ENCODE results near the gene INSIG2. TPM values are rescaled to one million over a fixed set of nuclear protein-coding genes. Genes with fewer than 3 reads are reported as not detected.

INSIG2 gene
- polyA plus RNA-seq, 1 of the 3 experiments (the other 2 are of a cell fraction): 8.7 TPM

GRCh38 chr2:118094503-118094902 lies 6.2 kb downstream of the INSIG2 start:
- Histone ChIP-seq H4K20me1 (ENCODE audit: insufficient read depth) (peaks cover 7% of the 10 kb centered on the region; the same call in 1 of the 2 replicates), H3K9me2 (no peaks in the 10 kb centered on the region), H3K4me1 (ENCODE audit: control insufficient read depth in 1 of 2, insufficient read depth in 2 of 2, low read depth in 1 of 2, low read length in 1 of 2) (peaks cover 0 to 16% of the 10 kb centered on the region in 2 experiments; a peak in 2 of 4 replicates), H3K36me3 (replicated peaks in 1 of 2; ENCODE audit: control insufficient read depth in 1 of 2, insufficient read depth in 2 of 2, low read length in 1 of 2) (peaks cover 4 to 12% of the 10 kb centered on the region in 2 experiments), H3F3A (replicated peaks; ENCODE audit: insufficient read depth) (no peaks in the 10 kb centered on the region), H3K79me2 (ENCODE audit: insufficient read depth) (peaks cover 33% of the 10 kb centered on the region), H3K27me3 (ENCODE audit: insufficient read depth) (no peaks in the 10 kb centered on the region), H2AFZ (ENCODE audit: low read depth) (no peak overlapping the region), H3K27ac (ENCODE audit: low read depth in 2 of 2, low read length in 1 of 2) (no peak overlapping the region), H3K9me3 (no peaks in the 10 kb centered on the region), H3K4me2 (no peak overlapping the region), H3K4me3 (ENCODE audit: low read depth in 2 of 2, low read length in 1 of 2) (no peak overlapping the region), H3K9ac (no peak overlapping the region)
- DNase-seq: no peak
- TF ChIP-seq USF1 (IDR thresholded peaks at IDR 0.05; ENCODE audit: borderline replicate concordance, low read depth): no peak
- no peak for TF ChIP-seq RAD21 (IDR thresholded peaks at IDR 0.05; ENCODE audit: low read length)
- TF ChIP-seq CHD2 (IDR thresholded peaks at IDR 0.05; ENCODE audit: low read length, partially characterized antibody): no peak
- TF ChIP-seq CTCF (IDR thresholded peaks at IDR 0.05): no peak
- no peak for TF ChIP-seq SMC3 (IDR thresholded peaks at IDR 0.05; ENCODE audit: low read depth, low read length)
- no peak for TF ChIP-seq MEF2A (IDR thresholded peaks at IDR 0.05; ENCODE audit: borderline replicate concordance, low read depth)
- no peak for TF ChIP-seq RFX5 (IDR thresholded peaks at IDR 0.05; ENCODE audit: low read length)
- TF ChIP-seq MXI1 (IDR thresholded peaks at IDR 0.05; ENCODE audit: low read depth, low read length): no peak
- no peak for TF ChIP-seq NRF1 (IDR thresholded peaks at IDR 0.05; ENCODE audit: low read depth, low read length)
- no peak for TF ChIP-seq MAX (IDR thresholded peaks at IDR 0.05; ENCODE audit: low read depth)
- no peak for TF ChIP-seq ELF1 (IDR thresholded peaks at IDR 0.05)
- TF ChIP-seq ZBTB33 (IDR thresholded peaks at IDR 0.05; ENCODE audit: borderline replicate concordance, low read depth): no peak
- no peak for TF ChIP-seq RXRA (IDR thresholded peaks at IDR 0.05; ENCODE audit: borderline replicate concordance, low read depth)
- WGBS (ENCODE audit: low lambda C conversion rate): 84% methylated on average over 2 of the region's 2 CpGs
- POLR2A ChIA-PET: no interaction called here
- CTCF ChIA-PET: no interaction called here

- peaks cover 24% of the 10 kb centered on the region for H3K79me2 ChIP-seq (ENCODE audit: insufficient read depth)
- no peak overlapping the region for H3K4me3 ChIP-seq (ENCODE audit: low read depth in 2 of 2, low read length in 1 of 2)
- peaks cover 4% of the 10 kb centered on the region; the same call in 1 of the 2 replicates for H4K20me1 ChIP-seq (ENCODE audit: insufficient read depth)
- H3K4me2 ChIP-seq: no peak overlapping the region
- H3K9ac ChIP-seq: no peak overlapping the region
- no peaks in the 10 kb centered on the region for H3K27me3 ChIP-seq (ENCODE audit: insufficient read depth)
- POLR2A ChIA-PET: no interaction called here
- H3K4me1 ChIP-seq (ENCODE audit: control insufficient read depth in 1 of 2, insufficient read depth in 2 of 2, low read depth in 1 of 2, low read length in 1 of 2): peaks cover 0 to 6% of the 10 kb centered on the region in 2 experiments; a peak in 2 of 4 replicates
- DNase-seq: peak; percentile 14
- no peak for TF ChIP-seq REST (IDR thresholded peaks at IDR 0.05; ENCODE audit: low read depth, low read length)
- TF ChIP-seq MEF2A (IDR thresholded peaks at IDR 0.05; ENCODE audit: borderline replicate concordance, low read depth): no peak
- no peak for TF ChIP-seq GABPA (IDR thresholded peaks at IDR 0.05; ENCODE audit: low read depth)
- no peak for TF ChIP-seq ZBTB33 (IDR thresholded peaks at IDR 0.05; ENCODE audit: borderline replicate concordance, low read depth)
- no peak for TF ChIP-seq MAX (IDR thresholded peaks at IDR 0.05; ENCODE audit: low read depth)
- no peak for TF ChIP-seq SMC3 (IDR thresholded peaks at IDR 0.05; ENCODE audit: low read depth, low read length)
- CTCF ChIA-PET: interaction anchor here (0.7 kb wide), 1 partner anchor 33 kb away, joined by 3 read pairs; no protein-coding TSS in a partner anchor
- H3K36me3 ChIP-seq (replicated peaks in 1 of 2; ENCODE audit: control insufficient read depth in 1 of 2, insufficient read depth in 2 of 2, low read length in 1 of 2): peaks cover 4 to 16% of the 10 kb centered on the region in 2 experiments
- no peaks in the 10 kb centered on the region for H3K9me3 ChIP-seq
- peak overlapping the region in 1 of 2 experiments; percentile 43; a peak in 1 of 4 replicates for H3K27ac ChIP-seq (ENCODE audit: low read depth in 2 of 2, low read length in 1 of 2)
- H3K9me2 ChIP-seq: no peaks in the 10 kb centered on the region
- H2AFZ ChIP-seq (ENCODE audit: low read depth): no peak overlapping the region
- H3F3A ChIP-seq (replicated peaks; ENCODE audit: insufficient read depth): no peaks in the 10 kb centered on the region
- WGBS (ENCODE audit: low lambda C conversion rate): 95% methylated on average over 5 of the region's 5 CpGs
Measured at GRCh38 chr2:118095610-118096009, 7.3 kb downstream of the INSIG2 start.
